GM08714 (cell line): ENCODE data around the gene MALAT1.

Experiments
- H3K4me3 ChIP-seq: fragments of 200-500 bp; sonication (Bioruptor generic); 2 replicates; pipeline ENCODE4 v1.5.1; 2014; ENCODE audit warnings: mild to moderate bottlenecking, low read length, inconsistent platforms
- ZNF274 ChIP-seq: IDR thresholded peaks from 2 replicates; pipeline ENCODE4 v1.6.1; 2012; ENCODE audit warnings: mild to moderate bottlenecking, low read depth, low read length

MALAT1 gene

GRCh38 chr11:65473278-65473860 lies 25.5 kb upstream of the MALAT1 start:
- TF ChIP-seq ZNF274, result no peak

GRCh38 chr11:65474864-65475263 lies 24.0 kb upstream of the MALAT1 start:
- TF ChIP-seq ZNF274, result no peak

More at GRCh38 chr11:65473278-65473860, 25.5 kb upstream of the MALAT1 start:
- no peak overlapping the region for H3K4me3 ChIP-seq

DNA sequence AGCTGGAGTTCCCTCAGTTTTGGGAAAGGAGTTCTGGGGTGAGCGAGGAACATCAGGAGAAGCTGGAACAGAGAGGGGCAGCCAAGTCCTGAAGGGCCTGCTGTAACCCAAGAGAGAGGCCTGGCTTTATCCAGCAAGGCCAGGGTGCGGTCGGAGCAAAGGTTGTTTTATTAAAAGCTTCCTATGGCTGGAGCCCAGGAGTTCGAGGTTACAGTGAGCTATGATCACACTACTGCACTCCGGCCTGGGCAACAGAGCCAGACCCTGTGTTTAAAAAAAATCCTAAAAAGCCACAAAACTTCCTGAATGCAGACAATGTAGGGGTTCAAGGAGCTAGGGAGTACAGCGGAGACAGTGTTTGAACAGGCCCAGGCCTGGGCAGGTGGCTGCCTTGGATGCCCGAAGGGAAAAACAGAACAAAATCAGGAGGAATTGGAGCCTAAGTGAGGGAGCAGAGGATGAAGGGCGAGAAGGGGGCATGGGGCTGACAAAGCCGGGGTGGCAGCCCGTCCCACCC lies 22.2 kb upstream of the MALAT1 start:
- TF ChIP-seq ZNF274, result no peak

More at GRCh38 chr11:65474864-65475263, 24.0 kb upstream of the MALAT1 start:
- H3K4me3 ChIP-seq, result no peak overlapping the region

DNA sequence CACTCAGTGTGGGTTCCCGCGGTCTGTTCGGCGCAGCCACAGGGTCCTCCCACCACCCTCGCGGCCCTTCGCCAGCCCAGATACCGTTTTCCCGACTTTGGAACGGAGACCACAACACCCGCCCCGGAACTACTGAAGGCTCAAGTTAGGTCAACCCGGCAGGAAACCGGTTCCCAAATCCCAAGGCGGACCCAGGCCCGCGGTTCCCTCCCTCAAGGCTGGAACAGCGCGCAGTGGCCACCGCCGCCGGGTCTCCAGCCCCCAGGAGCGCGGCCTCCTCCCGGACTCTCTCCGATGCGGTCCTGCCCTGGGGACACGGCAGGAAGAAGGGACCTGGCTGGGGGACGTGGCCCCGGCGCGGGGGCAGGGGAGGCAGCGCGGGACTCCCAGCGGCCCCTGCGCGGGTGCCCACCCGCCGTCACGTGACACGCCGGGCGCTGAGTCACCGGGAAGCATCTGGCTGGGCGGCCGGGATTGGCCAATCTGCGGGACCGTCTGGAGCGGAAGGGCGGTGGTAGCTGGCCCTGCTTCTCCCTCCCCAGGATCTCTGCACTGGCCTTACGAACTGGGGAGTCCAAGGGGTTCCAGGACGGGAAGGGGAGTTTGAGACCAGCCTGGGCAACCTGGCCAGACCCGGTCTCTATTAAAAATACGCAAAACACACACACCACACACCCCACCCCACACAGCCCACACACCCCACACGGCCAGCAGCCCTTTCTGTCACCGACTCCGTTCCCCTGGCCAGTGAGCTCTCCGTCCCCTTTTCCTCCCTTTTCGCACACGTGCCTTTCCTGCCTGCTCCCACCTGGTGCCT lies 21.5 kb upstream of the MALAT1 start:
- peak overlapping the region; percentile 88 for H3K4me3 ChIP-seq
- TF ChIP-seq ZNF274, result no peak

More for the DNA sequence above, 22.2 kb upstream of the MALAT1 start:
- peak overlapping the region; percentile 88 for H3K4me3 ChIP-seq

- no peak overlapping the region for H3K4me3 ChIP-seq
- no peak for TF ChIP-seq ZNF274
These were observed 20.3 kb upstream of the MALAT1 start for GRCh38 chr11:65478388-65479183.

GRCh38 chr11:65479184-65480145 lies 19.4 kb upstream of the MALAT1 start:
- no peak overlapping the region for H3K4me3 ChIP-seq
- TF ChIP-seq ZNF274, result no peak

- no peak overlapping the region for H3K4me3 ChIP-seq
- TF ChIP-seq ZNF274, result no peak
These were observed 16.5 kb upstream of the MALAT1 start for GRCh38 chr11:65482306-65482850.

- no peak for TF ChIP-seq ZNF274
- no peak overlapping the region for H3K4me3 ChIP-seq
These were observed 13.0 kb upstream of the MALAT1 start for GRCh38 chr11:65485920-65486219.

- H3K4me3 ChIP-seq, result no peak overlapping the region
- no peak for TF ChIP-seq ZNF274
These were observed 12.0 kb upstream of the MALAT1 start for GRCh38 chr11:65486570-65487466.

DNA sequence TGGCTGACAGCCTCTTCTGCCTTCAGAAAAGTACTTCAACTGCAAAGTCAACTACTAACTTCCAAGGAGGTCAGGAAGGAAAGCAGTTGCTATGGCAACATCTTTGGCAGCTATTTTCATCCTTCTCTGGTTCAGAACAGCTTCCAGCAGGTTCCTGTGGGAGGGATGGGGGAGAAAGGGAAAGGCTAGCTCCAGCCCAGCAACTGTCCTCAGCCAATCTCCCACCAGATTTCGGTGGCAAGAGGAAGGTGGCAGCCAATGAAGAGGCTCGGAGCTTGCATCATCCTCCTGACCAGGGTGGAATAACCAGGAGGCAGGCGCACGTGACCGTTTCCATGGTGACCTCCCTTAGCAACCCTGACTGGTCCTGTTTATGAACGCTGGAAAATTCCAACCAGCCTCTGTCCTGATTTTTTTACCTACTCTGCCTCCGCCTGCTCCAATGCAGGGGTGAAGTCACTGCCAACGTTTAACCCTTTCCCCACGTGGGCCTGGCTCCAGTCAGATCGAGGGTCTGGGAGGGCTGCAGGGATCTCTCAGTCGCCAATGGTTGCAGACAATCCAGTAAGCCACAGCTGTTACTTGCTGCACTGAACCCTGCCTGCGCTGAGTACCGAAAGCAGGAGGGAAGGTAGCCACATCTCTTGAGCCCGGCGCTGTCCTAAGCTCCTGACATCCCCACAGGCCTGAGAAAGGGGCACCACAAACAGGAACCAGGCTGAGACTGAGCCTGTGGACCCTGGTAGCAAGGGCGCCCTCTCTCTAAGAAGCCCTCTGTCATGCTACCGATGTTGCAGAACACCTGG lies 11.2 kb upstream of the MALAT1 start:
- TF ChIP-seq ZNF274, result no peak
- no peak overlapping the region; the same call in 1 of the 2 replicates for H3K4me3 ChIP-seq

GRCh38 chr11:65488273-65489034 lies 10.4 kb upstream of the MALAT1 start:
- no peak for TF ChIP-seq ZNF274
- no peak overlapping the region for H3K4me3 ChIP-seq
